GM20000 (cell line): ENCODE measurements around the gene VAV1.

Experiments
- DNase-seq: peaks from one replicate; pipeline ENCODE4 v3.0.0; 2012; ENCODE audit warnings: low spot score
- TF ChIP-seq, protein P1 (sequence below): IDR thresholded peaks from 2 replicates; pipeline ENCODE4 v1.5.1; 2012; ENCODE audit warnings: mild to moderate bottlenecking, control low read depth; ENCODE audit errors: extremely low read depth, missing control alignments

Gene VAV1

DNA sequence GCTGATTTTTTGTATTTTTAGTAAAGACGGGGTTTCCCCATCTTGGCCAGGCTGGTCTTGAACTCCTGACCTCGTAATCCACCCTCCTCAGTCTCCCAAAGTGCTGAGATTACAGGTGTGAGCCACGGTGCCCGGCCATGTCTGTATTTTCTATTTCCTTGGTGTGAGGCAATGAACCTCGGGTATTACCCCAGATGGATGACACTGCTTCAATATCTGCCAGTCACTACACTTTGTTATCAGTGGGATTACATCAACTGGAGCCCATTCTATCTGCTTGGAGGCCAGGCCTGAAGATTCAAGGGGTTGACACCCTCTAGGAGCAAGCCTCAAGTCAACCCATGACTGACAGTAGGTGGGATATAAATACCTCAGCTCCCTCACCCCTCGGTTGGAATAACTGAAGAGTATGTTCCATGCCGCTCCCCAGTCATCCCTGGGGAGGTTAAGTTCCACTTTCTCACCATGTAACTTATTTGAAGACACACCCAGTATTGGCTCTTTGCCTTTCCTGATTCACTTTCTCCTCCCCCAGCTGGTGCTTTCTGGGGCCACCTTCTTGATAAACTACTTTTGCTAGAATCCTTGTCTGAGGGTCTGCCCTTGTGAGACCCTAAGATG lies 113.9 kb downstream of the VAV1 start:
- no peak for DNase-seq
- TF ChIP-seq, protein P1, sequence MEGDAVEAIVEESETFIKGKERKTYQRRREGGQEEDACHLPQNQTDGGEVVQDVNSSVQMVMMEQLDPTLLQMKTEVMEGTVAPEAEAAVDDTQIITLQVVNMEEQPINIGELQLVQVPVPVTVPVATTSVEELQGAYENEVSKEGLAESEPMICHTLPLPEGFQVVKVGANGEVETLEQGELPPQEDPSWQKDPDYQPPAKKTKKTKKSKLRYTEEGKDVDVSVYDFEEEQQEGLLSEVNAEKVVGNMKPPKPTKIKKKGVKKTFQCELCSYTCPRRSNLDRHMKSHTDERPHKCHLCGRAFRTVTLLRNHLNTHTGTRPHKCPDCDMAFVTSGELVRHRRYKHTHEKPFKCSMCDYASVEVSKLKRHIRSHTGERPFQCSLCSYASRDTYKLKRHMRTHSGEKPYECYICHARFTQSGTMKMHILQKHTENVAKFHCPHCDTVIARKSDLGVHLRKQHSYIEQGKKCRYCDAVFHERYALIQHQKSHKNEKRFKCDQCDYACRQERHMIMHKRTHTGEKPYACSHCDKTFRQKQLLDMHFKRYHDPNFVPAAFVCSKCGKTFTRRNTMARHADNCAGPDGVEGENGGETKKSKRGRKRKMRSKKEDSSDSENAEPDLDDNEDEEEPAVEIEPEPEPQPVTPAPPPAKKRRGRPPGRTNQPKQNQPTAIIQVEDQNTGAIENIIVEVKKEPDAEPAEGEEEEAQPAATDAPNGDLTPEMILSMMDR: no peak

DNA sequence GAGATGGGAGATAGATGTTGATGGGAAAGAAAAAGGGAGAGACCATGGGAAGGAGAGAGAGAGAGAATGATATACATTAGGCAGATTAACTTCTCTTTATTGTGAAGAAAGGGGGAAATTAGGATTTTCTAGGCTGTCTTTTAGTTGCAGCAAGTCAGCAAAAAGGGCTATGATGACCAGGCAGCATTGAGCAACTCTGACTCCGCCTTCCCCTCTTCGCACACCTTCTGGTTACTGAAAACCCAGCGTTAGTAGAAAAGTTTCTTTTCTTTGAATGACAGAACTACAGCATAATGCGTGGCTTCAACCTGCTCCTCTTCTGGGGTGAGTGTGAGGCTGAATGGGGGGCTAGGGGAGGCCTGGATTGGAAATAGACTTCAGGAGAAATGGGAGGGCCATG lies 114.8 kb downstream of the VAV1 start, which contains the start of gene ADGRE1:
Gene ADGRE1, plus strand, starts transcription at position 264 of the 400 bp plus-strand sequence. Its CDS starts 30 bp downstream, at position 294.
- DNase-seq: no peak
- TF ChIP-seq, protein P1: no peak

DNA sequence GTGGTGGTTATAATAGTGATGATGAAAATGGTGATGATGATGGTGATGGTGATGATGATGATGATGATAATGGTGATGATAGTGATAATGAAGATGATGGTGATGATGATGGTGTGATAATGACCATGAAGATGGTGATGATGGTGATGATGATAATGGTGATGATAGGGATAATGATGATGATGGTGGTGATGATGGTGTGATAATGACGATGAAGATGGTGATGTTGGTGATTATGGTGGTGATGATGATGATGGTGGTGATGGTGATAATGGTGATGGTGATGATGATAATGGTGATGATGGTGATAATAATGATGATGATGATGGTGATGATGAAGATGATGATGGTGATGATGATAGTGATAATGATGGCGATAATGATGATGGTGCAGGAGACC lies 116.5 kb downstream of the VAV1 start:
- DNase-seq: no peak
- TF ChIP-seq, protein P1: no peak

DNA sequence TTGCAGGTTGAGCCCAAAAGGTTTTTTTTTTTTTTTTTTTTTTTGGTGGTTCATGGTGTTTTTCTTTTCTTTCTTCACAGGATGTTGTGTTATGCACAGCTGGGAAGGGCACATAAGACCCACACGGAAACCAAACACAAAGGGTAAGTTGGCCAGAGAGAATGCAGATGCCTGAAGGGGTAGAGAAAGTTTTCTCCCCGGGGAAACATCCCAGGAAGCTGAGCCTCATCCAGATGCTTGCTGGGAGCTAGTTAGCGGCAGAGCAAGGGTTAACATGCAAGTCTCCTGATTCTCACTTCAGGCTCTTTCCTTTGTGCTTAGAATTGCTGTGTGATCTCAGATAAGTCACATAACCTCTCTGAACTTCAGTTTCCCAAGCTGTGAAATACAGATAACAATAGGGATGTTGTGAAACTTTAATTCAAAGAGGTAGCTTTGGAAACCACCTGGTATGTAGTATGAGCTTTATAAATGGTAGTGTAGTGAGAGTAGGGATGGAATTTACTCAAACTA lies 117.9 kb downstream of the VAV1 start:
- TF ChIP-seq, protein P1: no peak
- no peak for DNase-seq

DNA sequence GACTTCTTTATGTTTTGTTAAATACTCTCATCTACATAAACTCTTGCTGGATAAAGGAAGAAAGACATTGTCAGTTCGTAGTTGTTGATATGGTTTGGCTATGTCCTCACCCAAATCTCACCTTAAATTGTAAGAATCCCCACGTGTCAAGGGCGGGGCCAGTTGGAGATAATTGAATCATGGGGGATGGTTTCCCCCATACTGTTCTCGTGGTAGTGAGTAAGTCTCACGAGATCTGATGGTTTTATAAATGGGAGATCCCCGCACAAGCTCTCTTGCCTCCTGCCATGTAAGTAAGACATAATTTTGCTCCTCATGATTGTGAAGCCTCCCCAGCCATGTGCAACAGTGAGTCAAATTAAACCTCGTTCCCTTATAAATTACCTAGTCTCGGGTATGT lies 118.4 kb downstream of the VAV1 start:
- TF ChIP-seq, protein P1: no peak
- no peak for DNase-seq

DNA sequence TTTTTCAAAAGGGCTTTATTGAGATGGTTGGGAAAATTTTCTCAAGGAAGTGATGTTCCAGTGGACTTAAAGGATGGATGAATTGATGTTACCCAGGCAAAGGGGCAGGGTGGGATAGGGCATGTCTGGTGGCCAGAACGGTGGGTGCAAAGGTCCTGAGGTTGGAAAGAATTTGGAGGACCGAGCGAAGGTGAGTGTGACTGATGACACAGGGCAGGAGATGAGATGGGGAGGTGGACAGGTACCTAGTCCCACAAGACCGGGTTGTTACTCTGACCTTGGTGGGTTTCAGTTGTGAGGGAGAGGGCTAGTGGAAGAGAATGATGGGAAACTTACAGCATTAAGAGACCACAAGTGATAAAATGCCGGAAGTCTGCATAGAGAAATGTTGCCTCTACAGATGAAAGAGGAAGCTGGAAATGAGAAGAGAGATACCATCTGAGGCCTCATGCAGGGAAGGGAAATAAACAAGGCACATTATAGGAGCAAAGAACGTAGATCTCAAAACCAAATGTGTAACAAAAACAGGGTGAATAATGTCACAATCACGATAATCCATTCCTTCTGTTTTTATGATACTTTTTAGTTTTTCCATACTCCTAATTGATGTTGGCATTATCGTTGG lies 119.4 kb downstream of the VAV1 start:
- TF ChIP-seq, protein P1: no peak

DNA sequence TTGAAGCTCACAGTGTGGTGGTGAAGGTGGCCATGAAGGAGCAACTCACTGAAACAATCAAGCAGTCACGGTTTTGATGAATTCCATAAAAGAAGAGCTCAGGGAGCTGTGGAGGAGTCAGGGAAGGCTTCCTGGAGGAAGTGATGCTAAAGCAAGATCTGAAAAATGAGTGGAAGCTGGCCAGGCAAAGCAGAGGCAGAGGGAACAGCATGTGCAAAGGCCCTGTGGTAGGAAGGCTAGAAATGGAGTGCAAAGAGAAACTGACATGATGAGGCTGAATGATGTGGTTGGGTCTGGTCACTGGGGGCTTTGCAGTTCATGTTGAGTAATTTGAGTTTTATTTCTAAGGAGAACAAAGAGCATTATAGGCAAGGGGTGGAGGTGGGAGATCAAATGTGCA lies 121.8 kb downstream of the VAV1 start:
- TF ChIP-seq, protein P1: no peak
- DNase-seq: no peak

More for the DNA sequence above, 119.4 kb downstream of the VAV1 start:
- peak; percentile 32 for DNase-seq
